HepG2 (cell line): ENCODE results near the gene COL9A3. TPM values are rescaled to one million over a fixed set of nuclear protein-coding genes. Genes with fewer than 3 reads are reported as not detected.

ENCODE experiments used
- HINFP ChIP-seq: sonication (generic); formaldehyde crosslinking; IDR thresholded peaks from 2 replicates; pipeline ENCODE4 v1.4.0; 2020; ENCODE audit warnings: low read depth, mild to moderate bottlenecking, missing genetic modification reagents
- STAT6 ChIP-seq: sonication (generic); formaldehyde crosslinking; IDR thresholded peaks from 2 replicates; pipeline ENCODE4 v1.4.0; 2020; ENCODE audit warnings: missing genetic modification reagents, mild to moderate bottlenecking, borderline replicate concordance
- TRAFD1 ChIP-seq: sonication (generic); formaldehyde crosslinking; IDR thresholded peaks from 2 replicates; pipeline ENCODE4 v1.5.1; 2020; ENCODE audit warnings: missing genetic modification reagents, mild to moderate bottlenecking, borderline replicate concordance
- ZBTB40 ChIP-seq, 2 experiments: fragments of 450-650 bp in 1 of 2; sonication (generic) in 1 of 2; formaldehyde crosslinking in 1 of 2; IDR thresholded peaks; 2 replicates each; pipeline versions ENCODE4 v1.6.1 to v1.8.0; 2016 to 2022; ENCODE audit warnings: antibody characterized with exemption in 1 of 2, mild to moderate bottlenecking in 1 of 2, missing genetic modification reagents in 1 of 2
- ZEB1 ChIP-seq: IDR thresholded peaks from 2 replicates; pipeline ENCODE4 v1.6.1; 2012; ENCODE audit warnings: mild to moderate bottlenecking, low read depth, inconsistent platforms; ENCODE audit not compliant: insufficient replicate concordance
- ZFY ChIP-seq: sonication (generic); formaldehyde crosslinking; IDR thresholded peaks from 2 replicates; pipeline ENCODE4 v1.4.0; 2020; ENCODE audit warnings: missing genetic modification reagents
- ZNF280B ChIP-seq: sonication (generic); formaldehyde crosslinking; IDR thresholded peaks from 2 replicates; pipeline ENCODE4 v1.5.0; 2020; ENCODE audit warnings: missing genetic modification reagents, mild to moderate bottlenecking, borderline replicate concordance
- ZNF44 ChIP-seq: sonication (generic); formaldehyde crosslinking; IDR thresholded peaks from 2 replicates; pipeline ENCODE4 v1.5.1; 2020; ENCODE audit warnings: mild to moderate bottlenecking, missing genetic modification reagents
- ZNF605 ChIP-seq: sonication (generic); formaldehyde crosslinking; IDR thresholded peaks from 2 replicates; pipeline ENCODE4 v1.8.0; 2022; ENCODE audit warnings: mild to moderate bottlenecking, missing genetic modification reagents
- ZNF670 ChIP-seq: sonication (generic); formaldehyde crosslinking; IDR thresholded peaks from 2 replicates; pipeline ENCODE4 v1.8.0; 2022; ENCODE audit warnings: mild to moderate bottlenecking, missing genetic modification reagents, borderline replicate concordance
- polyA plus RNA-seq, 8 experiments: library from polyadenylated mRNA; depleted of rRNA in 3 of 8; stranded (reverse) in 7 of 8; unstranded in 1 of 8; fragments of >200 nt; fragmentation: Illumina TruSeq in 4 of 8; extraction: Trizol in 4 of 8; gene quantifications; 2 replicates each; pipeline versions ENCODE4 v1.2.1 to v1.2.3, GENCODE V29; 2011 to 2016; ENCODE audit warnings: low read depth in 4 of 8, missing spikeins in 1 of 8, mixed read lengths in 1 of 8; ENCODE audit not compliant: insufficient read depth in 1 of 8
- total RNA-seq, 5 experiments: library from RNA; depleted of rRNA; stranded (reverse); fragments of >200 nt; fragmentation: Illumina TruSeq; extraction: Trizol; gene quantifications; 2 replicates each; pipeline ENCODE4 v1.2.3, GENCODE V29; 2016; ENCODE audit warnings: low read depth in 1 of 5

Gene COL9A3
- total and polyA plus RNA-seq, 2 of the 13 experiments (the other 11 are each of a cell fraction or from before 2014, with no cell fraction given): 155 to 204 TPM

GRCh38 chr20:62828511-62829230 is 11.8 kb downstream of the COL9A3 start (continued):
- TF ChIP-seq ZBTB40 (IDR thresholded peaks at IDR 0.05): no peak
- no peak for TF ChIP-seq ZBTB40 (CRISPR knock-in tag; IDR thresholded peaks at IDR 0.05)
- TF ChIP-seq ZNF44: no peak
- no peak for TF ChIP-seq ZEB1
- TF ChIP-seq ZNF605 (CRISPR knock-in tag): no peak
- TF ChIP-seq TRAFD1 (CRISPR knock-in tag): no peak
- TF ChIP-seq ZNF280B: no peak
- TF ChIP-seq HINFP: no peak
- TF ChIP-seq STAT6 (CRISPR knock-in tag): no peak
- no peak for TF ChIP-seq ZFY (CRISPR knock-in tag)
- TF ChIP-seq ZNF670 (CRISPR knock-in tag): no peak
